Stomach (tissue), 9 donors: Measurements from ENCODE around the gene GOLGA8T. TPM values are rescaled to one million over a fixed set of nuclear protein-coding genes. Genes with fewer than 3 reads are reported as not detected.
"Not testable (repeated sequence)": the region's sequence is repeated elsewhere in the genome, so short reads cannot be mapped to it uniquely, and the experiment has no call there.

Experiments
- DNase-seq, 2 donors: peaks; one replicate each; pipeline versions ENCODE4 v3.0.0 to v3.0.0-alpha.2; 2013 to 2019
- H3K27ac ChIP-seq, 5 donors: fragments of 200-600 bp in 4 of 5; sonication (generic) in 4 of 5; one replicate each; pipeline ENCODE4 v1.5.1; 2013 to 2019; ENCODE audit warnings: mild to moderate bottlenecking in 1 of 5, moderate library complexity in 1 of 5
- H3K27me3 ChIP-seq, 3 donors: fragments of 200-600 bp; sonication (generic); one replicate each; pipeline ENCODE4 v1.5.1; 2017 to 2019; ENCODE audit warnings: mixed run types in 1 of 3
- H3K36me3 ChIP-seq, 4 donors: fragments of 200-600 bp; sonication (generic); 1 replicate in 3 of 4; 2 replicates in 1 of 4; pipeline ENCODE4 v1.5.1; 2016 to 2019
- H3K4me1 ChIP-seq, 4 donors: fragments of 200-600 bp; sonication (generic); one replicate each; pipeline ENCODE4 v1.5.1; 2016 to 2019
- H3K4me3 ChIP-seq, 4 donors: fragments of 200-600 bp; sonication (generic) in 3 of 4; one replicate each; pipeline ENCODE4 v1.5.1; 2016 to 2019; ENCODE audit warnings: mild to moderate bottlenecking in 1 of 4
- H3K9me3 ChIP-seq, 4 donors: fragments of 200-600 bp; sonication (generic); one replicate each; pipeline ENCODE4 v1.5.1; 2016 to 2019
- WGBS, 5 donors: extraction: QIAGEN DNeasy Blood & Tissue Kit in 3 of 5; methylation state at CpG; one replicate each; pipeline versions ENCODE4 v1.1.5 to v1.1.7; 2013 to 2018; 5-methylcytosine and 5-hydroxymethylcytosine counted together
- intact Hi-C: fragments of 100-400 bp; cut with DNase I; formaldehyde crosslinking; loops from one replicate; pipeline ENCODE4 v1.15.1; 2023; ENCODE audit warnings: low total_unique reads
- polyA plus RNA-seq, 3 donors: library from polyadenylated mRNA; stranded (reverse); fragments of 200-250 nt; gene quantifications; one replicate each; pipeline ENCODE4 v1.2.3, GENCODE V29; 2013
- total RNA-seq, 5 donors: library from RNA; depleted of rRNA; stranded (reverse); fragments of >200 nt; gene quantifications; one replicate each; pipeline versions ENCODE4 v1.1.0 to v1.2.3, GENCODE V29; 2014 to 2016
- donor health status: healthy with polysubstance abuse.
- donor health status: Bipolar disorder and iron deficiency.
- donor health status: healthy.

Gene GOLGA8T
- total and polyA plus RNA-seq, 8 donors, result not detected

- intact Hi-C loops, H3K27ac ChIP-seq, H3K4me1 ChIP-seq, DNase-seq, H3K36me3 ChIP-seq, H3K9me3 ChIP-seq, H3K4me3 ChIP-seq, H3K27me3 ChIP-seq: not testable (repeated sequence)
- WGBS, 5 donors, result no CpG with 5 or more reads among the region's 2 CpGs
These were observed 33.0 kb downstream of the GOLGA8T start for GRCh38 chr15:30167886-30168285.

DNA sequence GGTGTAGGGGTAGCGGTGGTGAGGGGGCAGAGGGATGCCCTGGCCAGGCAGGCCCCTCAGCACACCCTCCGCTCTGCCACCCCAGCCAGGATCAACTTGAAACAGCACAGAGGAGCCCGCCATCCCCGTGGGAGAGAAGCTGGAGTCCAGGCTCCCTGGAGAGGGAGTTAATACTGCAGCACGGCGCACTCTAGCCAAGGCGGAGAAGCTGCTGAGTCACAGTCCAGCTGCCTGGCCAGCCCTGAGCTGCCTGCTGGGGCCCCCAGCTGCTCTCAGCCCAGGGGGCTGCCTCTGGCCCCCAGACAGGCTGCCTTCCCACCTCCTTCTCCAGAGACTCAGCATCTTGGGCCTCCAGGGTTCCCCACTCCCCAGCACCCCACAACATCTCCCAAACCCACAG is 36.6 kb downstream of the GOLGA8T start:
- H3K36me3 ChIP-seq, H3K27ac ChIP-seq, H3K4me1 ChIP-seq, H3K4me3 ChIP-seq, H3K9me3 ChIP-seq, DNase-seq, intact Hi-C loops, H3K27me3 ChIP-seq: not testable (repeated sequence)
- WGBS, 5 donors, result no CpG with 5 or more reads among the region's 7 CpGs

GRCh38 chr15:30173041-30173608 is 38.3 kb downstream of the GOLGA8T start:
- intact Hi-C loops, H3K36me3 ChIP-seq, H3K4me1 ChIP-seq, H3K27ac ChIP-seq, H3K27me3 ChIP-seq, H3K4me3 ChIP-seq, H3K9me3 ChIP-seq: not testable (repeated sequence)
- DNase-seq, result peak; percentile 9 to 36
- 18 to 24% (median 22%) methylated on average over 1 to 7 of the region's 11 CpGs for WGBS, 5 donors

- H3K4me3 ChIP-seq, H3K4me1 ChIP-seq, intact Hi-C loops, H3K9me3 ChIP-seq, DNase-seq, H3K36me3 ChIP-seq, H3K27ac ChIP-seq, H3K27me3 ChIP-seq: not testable (repeated sequence)
- 93 to 98% (median 93%) methylated on average over 4 to 5 of the region's 6 CpGs; no CpG with 5 or more reads in 2 of the 5 donors for WGBS, 5 donors
These were observed 40.4 kb downstream of the GOLGA8T start for GRCh38 chr15:30175291-30175690.

- WGBS, 5 donors, result 20 to 61% methylated on average over 2 of the region's 3 CpGs; no CpG with 5 or more reads in 3 of the 5 donors
- intact Hi-C loops, DNase-seq, H3K36me3 ChIP-seq, H3K9me3 ChIP-seq, H3K4me1 ChIP-seq, H3K27me3 ChIP-seq, H3K4me3 ChIP-seq, H3K27ac ChIP-seq: not testable (repeated sequence)
These were observed 41.8 kb downstream of the GOLGA8T start for GRCh38 chr15:30176613-30177012.

DNA sequence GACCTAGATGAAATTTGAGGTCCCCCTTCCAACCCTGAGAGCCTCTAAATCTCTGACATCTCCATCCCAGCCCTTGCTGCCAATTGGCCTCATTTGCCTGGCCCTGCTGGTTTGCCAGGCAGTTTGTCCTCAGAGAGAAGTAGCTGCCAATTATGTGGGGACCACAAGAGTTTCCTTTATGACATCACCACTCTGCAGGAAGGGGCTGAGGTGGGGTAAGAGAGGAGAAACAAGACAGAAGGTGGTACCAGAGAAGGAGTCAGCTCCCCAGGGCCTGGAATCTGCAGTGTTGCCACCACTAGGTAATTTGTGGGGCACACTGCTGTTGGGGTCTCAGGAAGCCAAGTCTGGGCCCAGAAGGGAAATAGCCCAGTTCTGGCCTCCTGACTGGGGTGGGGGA is 45.0 kb downstream of the GOLGA8T start:
- H3K36me3 ChIP-seq, intact Hi-C loops, H3K27ac ChIP-seq, H3K4me3 ChIP-seq, H3K9me3 ChIP-seq, H3K4me1 ChIP-seq, H3K27me3 ChIP-seq, DNase-seq: not testable (repeated sequence)

GRCh38 chr15:30185495-30185894 is 50.6 kb downstream of the GOLGA8T start:
- H3K36me3 ChIP-seq, H3K4me3 ChIP-seq, H3K27me3 ChIP-seq, H3K27ac ChIP-seq, H3K9me3 ChIP-seq, intact Hi-C loops, DNase-seq, H3K4me1 ChIP-seq: not testable (repeated sequence)
- no CpG with 5 or more reads among the region's 7 CpGs for WGBS, 5 donors

- DNase-seq, H3K27ac ChIP-seq, intact Hi-C loops, H3K4me3 ChIP-seq, H3K9me3 ChIP-seq, H3K4me1 ChIP-seq, H3K36me3 ChIP-seq: not testable (repeated sequence)
- WGBS, 5 donors, result 26 to 81% (median 40%) methylated on average over 2 of the region's 3 CpGs
- peaks cover 0 to 12% (median 0%) of the 10 kb centered on the region in 3 donors for H3K27me3 ChIP-seq
These were observed 52.6 kb downstream of the GOLGA8T start for GRCh38 chr15:30187429-30187828.

DNA sequence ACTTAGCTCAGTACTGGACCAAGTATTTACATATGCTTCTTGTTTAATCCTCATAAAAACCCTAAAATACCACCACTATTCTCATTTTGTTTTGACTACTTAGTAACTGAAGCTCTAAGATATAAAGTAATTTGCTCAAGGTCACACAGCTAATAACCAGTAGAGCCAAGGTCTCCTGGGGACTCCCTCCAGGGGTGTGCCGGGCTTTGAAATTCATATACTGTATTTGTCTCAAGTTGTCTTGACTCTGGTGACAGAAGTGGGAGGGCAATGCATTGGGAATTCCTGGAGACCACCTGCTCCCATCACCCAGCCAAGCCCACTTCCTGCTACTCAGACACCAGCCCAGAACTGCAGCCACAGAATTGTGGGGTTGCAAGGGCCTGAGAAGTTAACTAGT is 54.9 kb downstream of the GOLGA8T start:
- H3K9me3 ChIP-seq, intact Hi-C loops, H3K27ac ChIP-seq, H3K4me1 ChIP-seq, H3K36me3 ChIP-seq, DNase-seq, H3K4me3 ChIP-seq: not testable (repeated sequence)
- 79 to 100% (median 84%) methylated on average over 1 of the region's 1 CpG; no CpG with 5 or more reads in 1 of the 5 donors for WGBS, 5 donors
- peaks cover 0 to 13% (median 0%) of the 10 kb centered on the region in 3 donors for H3K27me3 ChIP-seq

GRCh38 chr15:30191143-30191542 is 56.3 kb downstream of the GOLGA8T start:
- H3K9me3 ChIP-seq, H3K36me3 ChIP-seq, intact Hi-C loops, H3K4me3 ChIP-seq, DNase-seq, H3K27ac ChIP-seq, H3K4me1 ChIP-seq: not testable (repeated sequence)
- peaks cover 0 to 16% (median 3%) of the 10 kb centered on the region in 3 donors for H3K27me3 ChIP-seq
- 2 to 10% (median 5%) methylated on average over 6 to 7 of the region's 23 CpGs; no CpG with 5 or more reads in 2 of the 5 donors for WGBS, 5 donors

DNA sequence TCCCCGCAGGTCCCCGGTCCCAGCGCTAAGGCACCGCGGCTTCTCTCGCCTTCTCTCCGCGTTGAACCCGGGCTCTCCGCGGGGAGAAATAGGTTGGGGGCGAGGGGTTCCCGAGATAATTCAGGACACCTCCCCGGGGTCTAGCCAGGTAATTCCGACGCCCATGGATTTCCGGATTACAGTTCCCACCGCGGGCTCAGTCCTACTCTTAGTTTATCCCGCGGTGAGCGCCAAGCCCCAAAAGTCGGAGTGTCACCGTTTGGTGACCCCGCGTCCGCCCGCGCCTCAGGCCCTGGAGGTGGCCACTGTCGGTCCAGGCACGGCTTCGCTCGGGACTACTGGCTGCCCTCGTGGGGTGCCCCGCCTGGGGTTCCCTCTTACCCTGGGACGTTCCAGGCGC is 56.8 kb downstream of the GOLGA8T start:
- DNase-seq, H3K4me3 ChIP-seq, H3K9me3 ChIP-seq, intact Hi-C loops, H3K4me1 ChIP-seq, H3K27ac ChIP-seq, H3K36me3 ChIP-seq: not testable (repeated sequence)
- WGBS, 5 donors, result 0 to 2% (median 2%) methylated on average over 13 to 16 of the region's 37 CpGs; no CpG with 5 or more reads in 2 of the 5 donors
- peaks cover 0 to 17% (median 4%) of the 10 kb centered on the region in 3 donors for H3K27me3 ChIP-seq

DNA sequence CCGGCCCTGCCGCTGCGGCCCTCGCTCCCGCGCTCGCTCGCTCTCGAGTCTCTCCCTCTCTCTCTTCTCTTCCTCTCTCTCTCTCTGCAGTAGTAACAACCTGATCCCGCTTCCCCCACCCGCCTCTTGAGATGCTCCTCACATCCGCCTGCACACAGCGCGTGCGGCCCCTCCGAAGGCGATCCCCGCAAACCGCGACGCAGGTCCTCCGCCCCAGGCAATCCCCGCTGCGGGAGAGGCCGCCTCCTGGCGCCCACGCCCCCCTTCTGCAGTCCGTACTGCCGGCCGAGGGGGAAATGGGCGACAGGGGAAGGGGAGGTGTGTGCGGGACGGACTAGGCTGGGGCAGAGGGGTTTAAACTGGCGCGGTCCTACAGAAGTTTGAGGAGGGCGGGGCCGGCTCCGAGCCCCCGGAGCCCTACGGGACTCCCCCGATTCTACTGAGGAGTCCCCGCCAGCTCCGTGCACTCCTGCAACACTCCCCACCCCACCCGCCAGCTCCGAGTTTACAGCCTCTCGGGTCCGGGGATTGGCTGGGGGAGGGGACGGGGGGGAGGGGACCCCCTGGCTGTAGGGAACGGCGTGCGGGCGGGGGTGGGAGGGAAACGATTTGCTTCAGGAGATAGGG is 57.4 kb downstream of the GOLGA8T start:
- 0 to 4% (median 1%) methylated on average over 6 to 21 of the region's 53 CpGs; no CpG with 5 or more reads in 1 of the 5 donors for WGBS, 5 donors
- H3K9me3 ChIP-seq, intact Hi-C loops, H3K4me3 ChIP-seq, H3K36me3 ChIP-seq, H3K27ac ChIP-seq, DNase-seq, H3K4me1 ChIP-seq: not testable (repeated sequence)
- H3K27me3 ChIP-seq, result peaks cover 0 to 17% (median 4%) of the 10 kb centered on the region in 3 donors
